Epidermal melanocyte (primary cell): Measurements from ENCODE around the gene ADCYAP1R1.

Experiments
- DNase-seq: peaks from one replicate; pipeline ENCODE4 v3.0.0; 2011; ENCODE audit warnings: low spot score; ENCODE audit not compliant: insufficient read length

Gene ADCYAP1R1

GRCh38 chr7:31051598-31052486 is at the start of gene ADCYAP1R1:
TSS of gene ADCYAP1R1 (plus strand) at chr7:31052308. CDS start at chr7:31063265, 10,957 bp downstream.
- no peak for DNase-seq

DNA sequence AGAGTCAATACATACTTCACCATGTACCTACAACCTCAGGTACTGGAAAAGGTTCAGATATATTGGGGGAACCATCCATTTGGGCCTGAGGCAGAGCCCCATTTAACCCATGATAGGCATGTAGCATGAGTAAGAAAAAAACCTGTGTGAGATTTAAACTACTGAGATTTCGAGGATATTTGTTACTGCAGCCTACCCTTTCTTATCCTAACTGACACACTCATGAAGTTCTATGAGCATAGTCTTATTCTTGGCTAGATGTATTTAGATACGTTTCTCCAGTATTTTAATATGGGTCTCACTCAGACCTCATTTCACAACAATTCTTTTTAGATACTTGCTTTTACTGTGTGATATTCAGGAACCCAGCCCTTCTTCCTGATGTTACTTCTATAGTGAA is 49.0 kb upstream of the ADCYAP1R1 start:
- no peak for DNase-seq

DNA sequence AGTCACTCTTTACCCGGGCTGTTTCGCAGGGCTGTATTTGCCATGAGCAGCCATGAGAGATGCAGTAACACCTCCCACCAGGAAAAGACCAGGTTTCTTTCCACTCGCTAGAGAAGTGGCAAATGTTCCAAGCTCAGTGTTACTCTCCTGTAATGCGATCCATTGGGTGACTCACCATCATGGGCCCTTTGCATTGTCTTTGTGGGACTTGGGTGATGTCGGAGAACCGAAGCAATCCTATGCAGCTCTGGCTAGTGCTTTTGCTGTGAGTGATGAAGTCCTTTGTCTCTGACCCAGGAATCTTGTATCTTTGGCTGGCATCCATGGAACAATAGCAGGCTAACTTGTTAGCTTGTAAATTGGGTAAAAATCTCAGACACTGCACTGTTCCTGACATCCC is 48.4 kb upstream of the ADCYAP1R1 start:
- no peak for DNase-seq

GRCh38 chr7:31004393-31004792 is 47.7 kb upstream of the ADCYAP1R1 start:
- no peak for DNase-seq

GRCh38 chr7:31006857-31007256 is 45.3 kb upstream of the ADCYAP1R1 start:
- no peak for DNase-seq

DNA sequence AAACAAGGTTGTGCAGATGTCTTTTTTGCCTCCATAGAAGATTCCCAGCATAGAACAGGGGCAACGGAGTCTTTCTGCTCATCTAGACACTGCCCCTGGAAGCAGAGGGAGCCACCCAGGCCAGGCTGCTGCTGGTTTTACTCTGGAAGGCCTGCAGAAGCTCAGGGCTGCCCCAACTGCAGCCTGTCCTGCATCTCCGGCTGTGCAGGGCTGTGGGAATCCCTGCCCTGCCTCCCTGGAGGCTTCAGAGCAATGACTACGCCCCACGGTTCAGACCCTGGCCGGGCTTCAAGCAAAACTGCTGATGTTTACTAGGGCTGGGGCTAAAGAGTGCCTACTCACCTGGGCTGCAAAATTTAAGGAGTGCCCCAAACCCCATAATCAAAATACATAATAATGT is 44.5 kb upstream of the ADCYAP1R1 start:
- DNase-seq: no peak

GRCh38 chr7:31014826-31015225 is 37.3 kb upstream of the ADCYAP1R1 start:
- DNase-seq: no peak

DNA sequence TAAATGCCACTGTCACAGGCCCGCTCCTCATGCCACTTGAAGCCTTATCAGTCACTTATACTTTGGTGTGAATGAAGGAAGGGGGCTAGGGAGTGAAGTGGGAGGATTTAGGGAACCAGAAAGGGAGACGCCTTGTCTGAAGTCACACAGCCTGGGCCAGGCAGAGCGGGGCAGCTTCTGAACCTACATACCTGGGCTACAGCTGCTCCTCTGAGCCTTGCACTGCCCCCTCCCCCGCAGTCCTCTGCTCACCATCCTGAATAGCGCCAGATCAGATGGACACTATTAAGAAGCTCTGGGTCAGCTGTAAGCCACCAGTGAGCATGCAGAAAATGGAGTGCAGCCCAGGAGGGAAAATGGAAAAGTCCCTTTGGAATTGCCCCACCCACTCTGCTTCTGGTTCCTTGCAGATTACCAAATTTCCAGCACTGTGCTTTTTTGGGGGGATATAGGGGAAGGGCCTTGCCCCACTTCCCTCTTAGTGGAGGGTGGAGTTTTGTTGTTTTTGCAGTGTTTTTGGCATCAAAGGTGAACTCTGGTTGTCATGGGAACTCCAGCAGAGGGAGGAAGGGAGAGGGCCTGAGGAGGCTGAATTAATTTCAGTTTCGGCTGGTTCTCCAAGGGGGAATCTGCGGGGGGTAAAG is 35.0 kb upstream of the ADCYAP1R1 start:
- DNase-seq: no peak

DNA sequence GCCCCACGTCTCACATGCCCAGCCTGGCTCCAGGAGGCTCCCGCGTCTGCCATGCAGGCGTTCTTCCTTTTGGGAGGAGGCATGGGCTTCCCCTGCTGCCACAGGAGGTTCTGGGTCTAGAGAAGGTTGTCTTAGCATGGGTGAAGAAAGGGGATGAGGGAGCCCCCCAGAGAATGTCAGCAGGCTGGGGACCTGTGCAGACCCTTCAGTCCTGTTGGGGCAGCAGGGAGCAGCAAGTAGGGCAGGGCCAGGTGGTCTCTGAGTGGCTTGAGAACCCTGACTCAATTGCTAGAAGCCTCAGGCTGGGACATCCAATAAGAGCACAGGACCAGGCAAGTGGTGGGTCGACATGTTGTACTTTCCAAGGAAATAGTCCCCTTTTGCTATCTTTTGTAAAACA is 34.4 kb upstream of the ADCYAP1R1 start:
- no peak for DNase-seq

- DNase-seq: no peak
Measured at GRCh38 chr7:31019509-31019908, 32.6 kb upstream of the ADCYAP1R1 start.

GRCh38 chr7:31020161-31020560 is 31.9 kb upstream of the ADCYAP1R1 start:
- DNase-seq: no peak

DNA sequence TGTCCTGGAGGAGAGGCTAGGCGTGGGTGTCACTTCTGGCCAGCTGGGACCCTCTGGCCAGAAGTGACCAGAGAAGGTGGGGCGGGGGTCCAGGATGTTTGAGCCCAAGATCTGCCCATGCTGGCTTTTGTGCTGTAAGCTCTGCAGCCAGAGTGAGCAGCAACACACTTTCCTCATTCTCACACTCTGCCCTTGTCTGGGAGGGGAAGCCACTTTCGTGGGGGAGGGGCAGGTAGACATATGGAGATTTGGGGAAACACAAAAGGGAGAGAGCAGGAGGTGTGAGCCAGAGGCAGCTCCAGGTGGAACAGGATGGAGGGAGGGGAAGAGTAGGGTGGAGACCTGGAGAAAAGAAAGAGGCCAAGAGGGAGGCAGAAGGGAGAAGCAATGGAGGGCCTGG is 31.5 kb upstream of the ADCYAP1R1 start:
- no peak for DNase-seq

- no peak for DNase-seq
Measured at GRCh38 chr7:31022117-31022516, 30.0 kb upstream of the ADCYAP1R1 start.

- no peak for DNase-seq
Measured at GRCh38 chr7:31022726-31023125, 29.4 kb upstream of the ADCYAP1R1 start.

- DNase-seq: no peak
Measured at GRCh38 chr7:31023877-31024276, 28.2 kb upstream of the ADCYAP1R1 start.

DNA sequence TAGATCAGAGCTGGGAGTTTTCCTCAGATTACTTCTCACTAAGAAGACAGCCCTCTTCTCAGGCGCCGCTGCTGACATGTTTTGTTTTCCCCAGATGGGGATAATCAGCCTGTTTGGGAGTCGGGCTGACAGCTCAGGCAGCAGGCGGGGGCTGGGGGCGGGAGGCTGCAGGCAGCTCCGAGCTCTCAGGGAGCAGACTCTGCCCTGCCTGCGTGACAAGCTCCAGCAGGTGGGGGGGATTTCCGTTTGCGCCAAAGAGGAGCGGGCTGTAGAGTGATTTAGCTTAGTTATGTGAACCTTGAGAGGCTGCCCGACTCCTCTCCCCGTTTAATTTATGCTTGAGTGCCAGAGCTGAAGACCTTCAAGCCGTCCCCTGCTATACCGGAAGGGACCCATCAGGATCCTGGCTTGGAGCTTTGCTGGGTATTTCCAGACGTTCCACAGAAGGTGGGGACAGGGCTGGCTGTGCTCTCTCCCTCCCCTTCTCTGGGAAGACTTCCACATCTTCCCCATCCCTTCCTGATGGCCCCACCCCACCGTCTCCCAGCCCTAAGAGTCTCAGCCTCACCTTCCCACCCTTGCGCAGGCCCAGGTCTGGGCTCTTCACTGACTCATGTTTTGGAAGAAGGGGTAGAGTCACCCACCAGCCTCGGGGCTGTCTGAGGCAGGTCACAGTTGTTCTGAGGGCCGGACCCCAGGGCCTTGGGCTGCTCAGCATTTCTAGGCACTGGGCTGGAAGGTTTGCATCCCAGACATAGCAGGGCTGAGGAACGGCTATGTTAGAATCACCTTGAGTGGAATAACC is 24.7 kb upstream of the ADCYAP1R1 start:
- no peak for DNase-seq

DNA sequence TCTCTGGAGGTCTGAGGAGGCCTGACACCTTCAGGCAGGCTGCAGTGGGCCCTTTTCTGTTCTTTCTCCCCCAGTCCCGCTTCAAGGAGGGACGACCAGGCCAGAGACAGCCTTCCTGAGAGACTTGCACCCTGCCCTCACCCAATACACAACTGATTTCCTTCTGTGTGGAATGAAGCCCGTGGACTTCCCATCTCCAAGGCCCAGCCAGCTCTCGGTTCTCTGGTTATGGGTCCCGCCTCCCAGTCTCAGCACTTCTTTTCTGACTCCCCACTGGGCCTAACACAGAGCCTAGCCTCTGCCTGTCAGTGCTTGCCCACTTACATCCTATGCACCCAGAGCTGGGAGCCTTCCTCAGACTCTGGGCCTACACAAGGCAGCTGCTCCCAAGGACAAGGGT is 24.1 kb upstream of the ADCYAP1R1 start:
- no peak for DNase-seq

DNA sequence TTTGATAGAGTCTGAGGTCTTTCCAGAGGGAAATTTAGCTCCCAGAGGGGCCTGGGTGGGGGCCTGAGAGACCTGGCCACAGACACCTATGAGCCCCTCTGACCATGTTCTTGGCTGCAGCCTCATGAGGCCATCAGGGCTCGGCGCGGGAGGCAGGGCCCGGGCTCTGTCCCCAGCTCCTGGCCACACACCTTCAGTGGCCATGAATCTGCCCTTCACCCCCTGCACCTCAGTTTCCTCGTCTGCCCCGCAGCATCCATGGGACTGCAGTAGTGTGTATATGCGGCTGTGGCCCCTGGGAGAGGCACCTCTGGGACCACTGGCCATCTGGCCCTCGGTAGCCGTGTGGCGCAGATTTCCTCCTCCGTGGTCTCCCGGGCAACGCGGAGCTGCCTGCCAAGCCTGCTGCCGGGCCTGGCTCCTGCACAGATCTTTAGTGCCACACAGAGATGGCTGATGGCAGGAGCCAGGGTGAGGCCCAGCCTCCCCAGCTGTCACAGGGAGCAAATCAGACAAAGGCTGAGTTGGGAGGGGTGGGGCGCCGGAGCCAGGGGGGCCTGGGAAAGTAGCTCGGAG is 23.6 kb upstream of the ADCYAP1R1 start:
- DNase-seq: no peak

DNA sequence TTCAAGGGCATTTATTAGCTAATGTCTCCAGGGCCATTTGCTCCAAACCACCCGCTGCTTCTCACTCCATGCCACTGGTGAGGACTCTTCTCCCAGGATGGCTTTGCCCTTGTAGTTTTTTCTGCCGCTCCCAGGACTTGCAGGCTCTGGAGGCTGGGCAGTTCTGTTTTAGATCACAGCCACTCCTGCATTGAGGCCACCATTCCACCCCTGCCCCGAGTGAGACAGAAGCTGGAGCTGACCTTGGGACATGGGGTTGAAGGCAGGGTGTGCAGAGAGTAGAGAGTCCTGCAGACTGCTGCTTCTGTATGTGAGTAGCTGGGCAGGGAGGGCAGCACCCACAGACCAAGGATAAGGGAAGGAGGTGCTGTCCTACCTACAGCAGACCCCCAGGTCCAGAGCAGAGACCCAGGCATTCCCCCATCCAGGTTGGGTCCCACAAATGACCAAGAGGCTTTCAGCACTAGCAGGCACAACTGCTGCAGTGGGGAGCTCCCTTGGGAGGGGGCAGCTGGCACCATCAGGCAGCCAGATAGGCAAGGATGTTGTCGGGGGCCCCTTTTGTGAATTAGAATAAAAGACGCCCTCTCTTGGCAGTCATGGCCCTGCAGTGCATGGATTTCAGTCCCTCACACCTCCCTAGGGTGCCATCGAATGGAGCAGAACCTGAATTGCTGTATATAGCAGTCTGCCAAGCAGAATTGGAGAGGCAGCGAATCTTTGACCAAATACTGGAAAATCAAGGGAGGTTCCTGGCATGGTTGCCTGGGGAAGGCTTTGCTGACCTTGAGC is 22.7 kb upstream of the ADCYAP1R1 start:
- DNase-seq: no peak

- no peak for DNase-seq
Measured at GRCh38 chr7:31033674-31034300, 18.3 kb upstream of the ADCYAP1R1 start.
